ENCODE measurements around the gene TIMP1. TPM values are rescaled to one million over a fixed set of nuclear protein-coding genes. Genes with fewer than 3 reads are reported as not detected.

The TIMP1 gene
- total and polyA plus RNA-seq, 2 of the 13 experiments (the other 11 are each of a cell fraction or from before 2014, with no cell fraction given), result 12.3 to 45.8 TPM

GRCh38 chrX:47605024-47605423 lies 22.8 kb downstream of the TIMP1 start:
- Histone ChIP-seq H3K27me3 (ENCODE audit: control insufficient read depth in 1 of 2, insufficient read depth in 2 of 2, low read length in 2 of 2) (no peaks in the 10 kb centered on the region), H3K4me2 (ENCODE audit: low read depth, low read length) (no peak overlapping the region), H4K20me1 (ENCODE audit: insufficient read depth, low read length) (no peaks in the 10 kb centered on the region), H3K79me2 (ENCODE audit: insufficient read depth, low read length) (no peaks in the 10 kb centered on the region), H3K36me3 (replicated peaks in 1 of 2; ENCODE audit: control insufficient read depth in 1 of 2, insufficient read depth in 2 of 2, low read length in 2 of 2) (no peaks in the 10 kb centered on the region), H3K4me3 (replicated peaks in 1 of 3; ENCODE audit: insufficient read depth in 1 of 3, low read depth in 2 of 3, low read length in 3 of 3) (no peak overlapping the region), H3K9ac (ENCODE audit: insufficient read depth, low read depth, low read length) (no peak overlapping the region), H3K9me3 (ENCODE audit: low read length) (no peaks in the 10 kb centered on the region), H2AFZ (ENCODE audit: low read length) (no peak overlapping the region), H3K27ac (ENCODE audit: extremely low read length, insufficient read depth, low read length) (no peak overlapping the region), H3K4me1 (ENCODE audit: insufficient read depth, low read length) (no peaks in the 10 kb centered on the region)
- in situ Hi-C loops (cut with HindIII; ENCODE audit: extremely low pct_ligation_motif_present, low pct_unique_long_range_greater_than_20kb) (no loop called here), intact Hi-C loops (cut with micrococcal nuclease; ENCODE audit: unreplicated experiment) (no loop called here)
- TF ChIP-seq AHDC1 (CRISPR knock-in tag; IDR thresholded peaks at IDR 0.05; ENCODE audit: borderline replicate concordance), result no peak
- TF ChIP-seq PPARG (CRISPR knock-in tag; conservative IDR thresholded peaks at IDR 0.05), result no peak
- no peak for TF ChIP-seq MNT (IDR thresholded peaks at IDR 0.05)
- TF ChIP-seq ZNF816 (CRISPR knock-in tag; IDR thresholded peaks at IDR 0.05; ENCODE audit: borderline replicate concordance), result no peak
- no peak for TF ChIP-seq PREB (CRISPR knock-in tag; IDR thresholded peaks at IDR 0.05)
- no peak for TF ChIP-seq ZBTB1 (CRISPR knock-in tag; IDR thresholded peaks at IDR 0.05; ENCODE audit: borderline replicate concordance)
- no peak for TF ChIP-seq THRA (CRISPR knock-in tag; IDR thresholded peaks at IDR 0.05; ENCODE audit: borderline replicate concordance)
- no peak for TF ChIP-seq ZNF333 (CRISPR knock-in tag; IDR thresholded peaks at IDR 0.05; ENCODE audit: borderline replicate concordance)
- TF ChIP-seq TBX3 (IDR thresholded peaks at IDR 0.05; ENCODE audit: borderline replicate concordance), result no peak
- no peak for TF ChIP-seq ZNF598 (CRISPR knock-in tag; IDR thresholded peaks at IDR 0.05; ENCODE audit: borderline replicate concordance)
- ATAC-seq, result no peak
- WGBS (ENCODE audit: low lambda C conversion rate), result 47% methylated on average over 3 of the region's 9 CpGs
- no TSS peak for BruUV-seq (replicated peaks)
- CTCF ChIA-PET (ENCODE audit: low intra/inter-chr PET ratio, low total read pairs), result no interaction called here
- POLR2A ChIA-PET, result no interaction called here
- DNase-seq (ENCODE audit: low spot score), result no peak
- no peak for FAIRE-seq

All from HepG2 (cell line).